Measurements from ENCODE around the gene RPA3. TPM values are rescaled to one million over a fixed set of nuclear protein-coding genes. Genes with fewer than 3 reads are reported as not detected.

The RPA3 gene
- total RNA-seq, 4 donors from 2014 or later: 14.9 to 35.2 (median 18.4) TPM

DNA sequence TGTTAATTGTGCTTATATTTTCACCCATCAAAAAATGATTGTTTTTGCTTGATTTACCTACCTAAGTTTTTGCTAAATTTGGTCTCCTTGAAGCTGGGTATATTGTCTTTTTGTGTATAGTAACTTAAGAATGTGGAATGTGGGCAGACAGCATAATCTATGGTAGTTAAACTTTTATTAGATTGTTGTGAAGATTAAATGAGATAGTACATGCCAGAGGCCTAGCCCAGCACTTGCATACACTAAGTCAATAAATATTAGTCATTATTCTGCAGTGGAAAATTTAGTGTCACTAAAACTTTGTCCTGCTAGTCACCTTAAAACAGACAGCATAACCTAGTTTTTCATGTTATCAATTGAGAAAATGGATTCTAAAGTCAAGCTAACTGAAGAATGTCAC is 19.3 kb upstream of the RPA3 start:
- Histone ChIP-seq H3K36me3 (no peaks in the 10 kb centered on the region), H3K9me3 (no peaks in the 10 kb centered on the region), H3K27me3 (no peaks in the 10 kb centered on the region), H3K4me1 (peaks cover 2% of the 10 kb centered on the region), H3K27ac (no peak overlapping the region), H3K4me3 (no peak overlapping the region)
- TF ChIP-seq POLR2AphosphoS5 (IDR thresholded peaks at IDR 0.05) (no peak), EP300 (IDR thresholded peaks at IDR 0.05) (no peak)
- TF ChIP-seq, protein P1, sequence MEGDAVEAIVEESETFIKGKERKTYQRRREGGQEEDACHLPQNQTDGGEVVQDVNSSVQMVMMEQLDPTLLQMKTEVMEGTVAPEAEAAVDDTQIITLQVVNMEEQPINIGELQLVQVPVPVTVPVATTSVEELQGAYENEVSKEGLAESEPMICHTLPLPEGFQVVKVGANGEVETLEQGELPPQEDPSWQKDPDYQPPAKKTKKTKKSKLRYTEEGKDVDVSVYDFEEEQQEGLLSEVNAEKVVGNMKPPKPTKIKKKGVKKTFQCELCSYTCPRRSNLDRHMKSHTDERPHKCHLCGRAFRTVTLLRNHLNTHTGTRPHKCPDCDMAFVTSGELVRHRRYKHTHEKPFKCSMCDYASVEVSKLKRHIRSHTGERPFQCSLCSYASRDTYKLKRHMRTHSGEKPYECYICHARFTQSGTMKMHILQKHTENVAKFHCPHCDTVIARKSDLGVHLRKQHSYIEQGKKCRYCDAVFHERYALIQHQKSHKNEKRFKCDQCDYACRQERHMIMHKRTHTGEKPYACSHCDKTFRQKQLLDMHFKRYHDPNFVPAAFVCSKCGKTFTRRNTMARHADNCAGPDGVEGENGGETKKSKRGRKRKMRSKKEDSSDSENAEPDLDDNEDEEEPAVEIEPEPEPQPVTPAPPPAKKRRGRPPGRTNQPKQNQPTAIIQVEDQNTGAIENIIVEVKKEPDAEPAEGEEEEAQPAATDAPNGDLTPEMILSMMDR (IDR thresholded peaks at IDR 0.05): no peak
- DNase-seq (ENCODE audit: low spot score in 2 of 2): no peak

DNA sequence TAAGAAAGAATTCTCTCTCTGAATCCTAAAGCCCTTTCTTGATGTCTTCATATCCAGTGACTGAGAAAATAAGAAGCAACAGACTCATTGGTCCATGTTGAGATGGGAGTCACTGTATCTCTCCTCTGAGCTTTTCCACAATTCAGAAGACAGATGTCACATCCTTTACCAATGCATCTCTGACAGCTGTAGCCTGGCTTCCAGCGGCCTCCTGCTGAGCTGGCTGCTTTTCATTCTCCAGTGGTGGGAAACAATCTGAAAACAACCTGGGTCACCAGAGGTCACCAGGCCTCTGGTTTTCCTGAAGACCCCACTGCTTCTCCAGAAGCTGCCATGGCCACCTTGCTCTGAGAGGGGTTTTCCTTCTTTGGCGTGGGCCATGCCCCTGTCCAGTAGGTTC is 18.3 kb upstream of the RPA3 start:
- H3K36me3 ChIP-seq: no peaks in the 10 kb centered on the region
- H3K4me1 ChIP-seq: peaks cover 8% of the 10 kb centered on the region
- no peak overlapping the region for H3K4me3 ChIP-seq
- no peak overlapping the region for H3K27ac ChIP-seq
- H3K9me3 ChIP-seq: no peaks in the 10 kb centered on the region
- H3K27me3 ChIP-seq: no peaks in the 10 kb centered on the region
- TF ChIP-seq EP300 (IDR thresholded peaks at IDR 0.05) (no peak), POLR2A (IDR thresholded peaks at IDR 0.05) (no peak), POLR2AphosphoS5 (IDR thresholded peaks at IDR 0.05) (no peak)
- 95% methylated on average over 2 of the region's 2 CpGs for WGBS
- no peak for DNase-seq (ENCODE audit: low spot score in 2 of 2)

DNA sequence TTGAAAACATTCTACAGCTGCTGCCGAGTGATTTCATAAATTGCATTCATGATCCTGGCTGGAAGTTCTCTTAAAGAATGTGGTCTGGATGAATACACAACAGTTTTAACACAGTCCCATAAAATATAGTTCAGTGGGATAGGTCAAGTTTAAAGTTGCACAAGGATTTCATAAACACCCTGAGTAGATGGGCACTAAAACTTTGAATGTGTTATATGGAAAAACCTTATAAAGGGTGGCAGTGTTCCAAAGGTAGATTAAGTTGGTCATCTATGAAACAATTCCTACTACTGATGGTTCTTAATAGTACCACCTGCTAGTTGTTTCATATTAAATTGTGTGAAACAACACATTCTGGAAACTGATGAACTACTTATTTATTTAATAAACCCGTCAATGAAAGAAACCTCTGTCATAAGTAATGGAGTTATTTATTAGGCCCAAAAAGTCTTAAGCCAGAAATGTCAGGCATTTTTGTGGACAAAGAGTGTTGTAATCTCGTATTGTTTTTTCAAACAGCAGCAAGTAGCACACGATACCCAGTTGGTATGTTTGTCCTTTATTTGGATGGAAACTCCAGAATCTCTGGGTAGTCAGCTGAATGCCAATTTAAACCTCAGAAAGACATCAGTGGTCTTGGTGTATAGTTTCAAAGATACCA is 14.3 kb upstream of the RPA3 start:
- no peak overlapping the region for H3K4me3 ChIP-seq
- H3K4me1 ChIP-seq: peaks cover 11% of the 10 kb centered on the region
- 54% methylated on average over 4 of the region's 4 CpGs for WGBS
- H3K9me3 ChIP-seq: no peaks in the 10 kb centered on the region
- no peak for DNase-seq (ENCODE audit: low spot score in 2 of 2)
- peak overlapping the region; percentile 35 for H3K27ac ChIP-seq
- TF ChIP-seq POLR2A (IDR thresholded peaks at IDR 0.05): no peak
- TF ChIP-seq, protein P1 (IDR thresholded peaks at IDR 0.05): no peak
- TF ChIP-seq EP300 (IDR thresholded peaks at IDR 0.05): no peak
- TF ChIP-seq POLR2AphosphoS5 (IDR thresholded peaks at IDR 0.05): no peak
- H3K27me3 ChIP-seq: no peaks in the 10 kb centered on the region
- H3K36me3 ChIP-seq: no peaks in the 10 kb centered on the region

DNA sequence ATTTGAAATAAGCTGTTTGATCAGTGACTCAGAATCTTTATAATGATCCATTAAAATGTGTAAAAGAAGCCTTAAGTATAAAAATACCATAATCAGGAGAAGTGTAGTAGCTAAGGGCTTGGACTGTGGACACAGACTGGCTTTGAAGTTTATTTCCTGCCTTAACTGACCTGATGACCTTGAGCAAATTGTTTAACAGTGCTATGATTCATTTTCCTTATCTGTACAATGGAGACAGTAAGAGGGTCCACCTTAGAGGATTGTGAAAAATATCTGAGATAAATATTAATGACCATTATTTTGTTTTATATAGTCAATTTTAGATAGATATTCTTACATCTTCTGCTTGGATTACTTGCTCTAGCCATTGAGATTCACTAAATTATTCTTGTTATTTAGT is 13.3 kb upstream of the RPA3 start:
- DNase-seq (ENCODE audit: low spot score in 2 of 2): no peak
- H3K4me1 ChIP-seq: peaks cover 10% of the 10 kb centered on the region
- no peaks in the 10 kb centered on the region for H3K27me3 ChIP-seq
- no peaks in the 10 kb centered on the region for H3K9me3 ChIP-seq
- TF ChIP-seq POLR2A (IDR thresholded peaks at IDR 0.05) (no peak), EP300 (IDR thresholded peaks at IDR 0.05) (no peak), POLR2AphosphoS5 (IDR thresholded peaks at IDR 0.05) (no peak)
- TF ChIP-seq, protein P1 (IDR thresholded peaks at IDR 0.05): no peak
- no peaks in the 10 kb centered on the region for H3K36me3 ChIP-seq
- H3K4me3 ChIP-seq: no peak overlapping the region
- H3K27ac ChIP-seq: no peak overlapping the region

DNA sequence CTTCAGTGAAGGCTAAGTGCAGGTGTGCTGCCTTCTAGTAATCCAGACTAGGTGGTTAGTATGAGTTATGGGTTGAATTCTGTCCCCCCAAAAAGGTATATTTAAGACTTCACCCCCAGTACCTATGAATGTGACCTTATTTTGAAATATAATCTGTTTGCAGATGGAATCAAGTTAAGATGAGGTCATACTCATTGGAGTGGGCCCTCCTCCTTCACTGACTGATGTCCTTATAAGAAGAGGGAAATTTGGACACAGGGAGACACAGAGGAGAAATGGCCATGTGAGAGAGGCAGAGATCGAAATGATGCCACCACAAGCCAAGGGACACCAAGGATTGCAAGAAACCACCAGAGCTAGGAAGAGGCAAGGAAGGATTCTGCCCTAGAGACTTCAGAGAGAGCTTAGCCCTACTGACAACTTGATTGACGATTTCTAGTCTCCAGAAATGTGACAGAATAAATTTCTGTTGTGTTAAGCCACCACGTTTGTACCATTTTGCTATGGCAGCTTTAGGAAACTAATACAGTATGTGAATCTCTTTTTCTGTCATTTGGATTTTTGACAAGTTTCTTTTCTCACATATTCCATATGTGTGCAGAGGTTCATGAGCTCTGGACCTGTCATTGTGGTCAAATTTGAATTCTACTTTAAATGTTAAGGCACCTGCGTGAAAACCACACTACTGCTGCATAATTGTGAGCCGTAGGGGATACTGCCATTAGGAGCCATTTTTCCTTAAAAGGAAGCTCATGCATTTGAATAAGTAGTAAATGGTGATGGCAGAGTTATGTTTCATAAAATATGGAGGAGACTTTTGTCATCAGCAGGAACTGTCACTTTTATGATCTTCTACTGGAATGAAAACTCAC is 2.6 kb upstream of the RPA3 start:
- H3K9me3 ChIP-seq: no peaks in the 10 kb centered on the region
- no peaks in the 10 kb centered on the region for H3K27me3 ChIP-seq
- no peak for DNase-seq (ENCODE audit: low spot score in 2 of 2)
- peaks cover 13% of the 10 kb centered on the region for H3K4me1 ChIP-seq
- no peak overlapping the region for H3K27ac ChIP-seq
- TF ChIP-seq POLR2A (IDR thresholded peaks at IDR 0.05) (no peak), POLR2AphosphoS5 (IDR thresholded peaks at IDR 0.05) (no peak), EP300 (IDR thresholded peaks at IDR 0.05) (no peak)
- TF ChIP-seq, protein P1 (IDR thresholded peaks at IDR 0.05): no peak
- WGBS: 96% methylated on average over 5 of the region's 5 CpGs
- H3K36me3 ChIP-seq: no peaks in the 10 kb centered on the region
- no peak overlapping the region for H3K4me3 ChIP-seq
